ENCODE measurements around the gene SGSM1. TPM values are rescaled to one million over a fixed set of nuclear protein-coding genes. Genes with fewer than 3 reads are reported as not detected.
A peak's percentile ranks its signal among the peaks of the same experiment; 100 is the strongest.

The SGSM1 gene
- total RNA-seq, 1 donor from 2014 or later = 1.2 TPM

GRCh38 chr22:24948356-24949202 lies 142.6 kb downstream of the SGSM1 start:
- DNase-seq (ENCODE audit: low spot score) = no peak

GRCh38 chr22:24950272-24950902 lies 144.4 kb downstream of the SGSM1 start:
- peak; percentile 41 for DNase-seq (ENCODE audit: low spot score)

GRCh38 chr22:24951942-24952836 lies 146.2 kb downstream of the SGSM1 start, which contains the start of gene KIAA1671:
TSS of gene KIAA1671 (plus strand) at chr22:24952716. CDS start at chr22:25028000, 75,284 bp downstream.
- DNase-seq (ENCODE audit: low spot score) = peak; percentile 89

- DNase-seq (ENCODE audit: low spot score) = peak; percentile 63
Measured at GRCh38 chr22:24952837-24953383, 146.9 kb downstream of the SGSM1 start.

- DNase-seq (ENCODE audit: low spot score) = no peak
Measured at GRCh38 chr22:24953384-24954113, 147.5 kb downstream of the SGSM1 start.

GRCh38 chr22:24954114-24954463 lies 148.1 kb downstream of the SGSM1 start:
- peak; percentile 64 for DNase-seq (ENCODE audit: low spot score)

GRCh38 chr22:24954856-24955255 lies 148.8 kb downstream of the SGSM1 start:
- no peak for DNase-seq (ENCODE audit: low spot score)

GRCh38 chr22:24957043-24957442 lies 151.0 kb downstream of the SGSM1 start:
- no peak for DNase-seq (ENCODE audit: low spot score)

- no peak for DNase-seq (ENCODE audit: low spot score)
Measured at GRCh38 chr22:24961217-24961844, 155.3 kb downstream of the SGSM1 start.

GRCh38 chr22:24962094-24962493 lies 156.1 kb downstream of the SGSM1 start:
- DNase-seq (ENCODE audit: low spot score) = no peak

GRCh38 chr22:24962835-24963234 lies 156.8 kb downstream of the SGSM1 start:
- no peak for DNase-seq (ENCODE audit: low spot score)

- DNase-seq (ENCODE audit: low spot score) = no peak
Measured at GRCh38 chr22:24964441-24964840, 158.4 kb downstream of the SGSM1 start.

- DNase-seq (ENCODE audit: low spot score) = no peak
Measured at GRCh38 chr22:24965822-24966626, 160.0 kb downstream of the SGSM1 start.

- DNase-seq (ENCODE audit: low spot score) = no peak
Measured at GRCh38 chr22:24968066-24968561, 162.1 kb downstream of the SGSM1 start.

- DNase-seq (ENCODE audit: low spot score) = peak; percentile 47
Measured at GRCh38 chr22:24969560-24970301, 163.7 kb downstream of the SGSM1 start.

GRCh38 chr22:24972369-24972768 lies 166.4 kb downstream of the SGSM1 start:
- no peak for DNase-seq (ENCODE audit: low spot score)

GRCh38 chr22:24973872-24974271 lies 167.9 kb downstream of the SGSM1 start:
- DNase-seq (ENCODE audit: low spot score) = no peak

- no peak for DNase-seq (ENCODE audit: low spot score)
Measured at GRCh38 chr22:24975125-24975640, 169.2 kb downstream of the SGSM1 start.
